K562 (cell line): Measurements from ENCODE around the gene MAGEA9B.
"Not testable (repeated sequence)": the region's sequence is repeated elsewhere in the genome, so short reads cannot be mapped to it uniquely, and the experiment has no call there.

ENCODE experiments used
- E2F3 ChIP-seq: fragments of 250-450 bp; sonication (Bioruptor Pico); IDR thresholded peaks from 2 replicates; pipeline ENCODE4 v1.4.0; 2020; ENCODE audit warnings: mild to moderate bottlenecking
- EZH2 ChIP-seq: IDR thresholded peaks from 2 replicates; pipeline ENCODE4 v1.6.1; 2012; ENCODE audit warnings: low read depth, mild to moderate bottlenecking, inconsistent platforms, low read length, borderline replicate concordance
- HDAC2 ChIP-seq: fragments of 450-650 bp; IDR thresholded peaks from 2 replicates; pipeline ENCODE4 v1.6.1; 2016; ENCODE audit warnings: mild to moderate bottlenecking
- KLF10 ChIP-seq: fragments of 250-450 bp; sonication (Bioruptor Pico); IDR thresholded peaks from 2 replicates; pipeline ENCODE4 v1.6.1; 2021; ENCODE audit warnings: matching md5 sums
- NBN ChIP-seq: fragments of 450-650 bp; IDR thresholded peaks from 2 replicates; pipeline ENCODE4 v1.6.1; 2016; ENCODE audit warnings: low read depth, mild to moderate bottlenecking
- PHF8 ChIP-seq: fragments of 200-600 bp; sonication (generic); IDR thresholded peaks from 2 replicates; pipeline ENCODE4 v1.6.1; 2012; ENCODE audit warnings: mixed run types, mild to moderate bottlenecking, inconsistent platforms, low read length, moderate library complexity, borderline replicate concordance
- POLR2A ChIP-seq: fragments of 450-650 bp; conservative IDR thresholded peaks from 2 replicates; pipeline ENCODE4 v1.6.1; 2016
- ZNF436 ChIP-seq: fragments of 250-450, 450-650 bp; sonication (Bioruptor Pico); formaldehyde crosslinking; IDR thresholded peaks from 2 replicates; pipeline ENCODE4 v1.7.0; 2020; ENCODE audit warnings: mild to moderate bottlenecking
- ZNF766 ChIP-seq: fragments of 200-800 bp; sonication (Bioruptor generic); conservative IDR thresholded peaks from 2 replicates; pipeline ENCODE4 v1.6.1; 2016; ENCODE audit warnings: missing genetic modification characterization, missing compliant biosample characterization
- ZNF778 ChIP-seq: fragments of 450-650 bp; formaldehyde crosslinking; IDR thresholded peaks from 2 replicates; pipeline ENCODE4 v1.4.0; 2020; ENCODE audit warnings: mild to moderate bottlenecking, moderate library complexity
- TF ChIP-seq, protein P1 (sequence below): fragments of 250-450 bp; sonication (Bioruptor Pico); IDR thresholded peaks from 2 replicates; pipeline ENCODE4 v1.5.0; 2021; ENCODE audit warnings: mild to moderate bottlenecking, moderate library complexity

DNA sequence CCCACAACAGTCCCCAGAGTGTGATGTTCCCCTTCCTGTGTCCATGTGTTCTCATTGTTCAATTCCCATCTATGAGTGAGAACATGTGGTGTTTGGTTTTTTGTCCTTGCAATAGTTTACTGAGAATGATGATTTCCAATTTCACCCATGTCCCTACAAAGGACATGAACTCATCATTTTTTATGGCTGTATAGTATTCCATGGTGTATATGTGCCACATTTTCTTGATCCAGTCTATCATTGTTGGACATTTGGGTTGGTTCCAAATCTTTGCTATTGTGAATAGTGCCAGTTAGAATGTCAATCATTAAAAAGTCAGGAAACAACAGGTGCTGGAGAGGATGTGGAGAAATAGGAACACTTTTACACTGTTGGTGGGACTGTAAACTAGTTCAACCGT is 32.4 kb upstream of the MAGEA9B start:
- TF ChIP-seq KLF10 (CRISPR knock-in tag); ZNF766 (CRISPR knock-in tag); ZNF436 (CRISPR knock-in tag); NBN; PHF8; EZH2; POLR2A; ZNF778; E2F3 (CRISPR knock-in tag); HDAC2: not testable (repeated sequence)
- TF ChIP-seq, protein P1, sequence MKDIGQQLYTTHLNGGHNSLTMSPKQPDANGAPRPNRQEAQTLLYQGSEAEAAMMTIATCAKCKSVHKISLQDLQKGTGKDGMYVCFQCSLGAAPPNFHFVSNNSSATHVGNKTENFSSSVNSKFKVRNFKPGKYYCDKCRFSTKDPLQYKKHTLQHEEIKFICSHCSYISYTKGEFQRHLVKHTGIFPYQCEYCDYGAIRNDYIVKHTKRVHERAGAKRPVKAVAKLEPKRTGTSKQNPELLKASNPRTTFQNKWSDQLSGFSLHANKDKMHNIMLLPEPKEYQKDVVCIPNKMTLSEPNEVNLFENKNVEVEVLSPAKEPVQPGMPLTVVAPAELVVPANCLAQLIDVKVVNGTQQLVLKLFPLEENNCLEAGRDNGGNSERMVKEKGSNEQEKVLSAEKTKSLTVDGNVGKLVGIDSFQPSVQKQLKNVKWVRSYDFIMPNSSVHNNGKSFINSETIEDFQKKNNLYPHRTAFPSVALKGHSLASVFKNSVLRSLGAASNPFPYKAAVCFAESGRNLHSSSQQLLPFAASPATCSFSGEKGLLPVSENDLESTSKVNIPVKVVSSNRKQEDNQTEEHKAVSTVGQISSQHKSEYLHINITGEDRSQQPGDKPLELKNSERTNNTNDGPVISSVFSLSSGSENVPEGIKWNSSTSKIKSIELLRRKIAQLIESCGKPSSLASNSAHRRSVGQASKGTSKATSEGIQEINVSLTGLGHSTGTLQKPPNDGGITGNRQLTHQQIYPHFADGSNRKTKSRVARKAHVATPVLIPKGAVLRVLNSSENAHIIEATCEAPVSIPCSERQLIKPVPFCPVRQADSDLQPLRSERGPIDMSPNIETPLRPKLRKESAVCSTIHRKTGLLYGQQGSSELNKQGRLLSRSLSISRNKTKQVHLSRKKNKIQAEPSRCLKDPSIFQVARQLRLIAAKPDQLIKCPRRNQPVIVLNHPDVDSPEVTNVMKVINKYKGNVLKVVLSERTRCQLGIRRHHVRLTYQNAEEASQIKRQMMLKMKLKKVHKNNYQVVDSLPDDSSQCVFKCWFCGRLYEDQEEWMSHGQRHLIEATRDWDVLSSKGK (CRISPR knock-in tag), result not testable (repeated sequence)
